ENCODE measurements around the gene NPHP1.

- TF ChIP-seq GATA3 (IDR thresholded peaks at IDR 0.05; ENCODE audit: low read depth, low read length): no peak
- no peak for TF ChIP-seq GATA2 (IDR thresholded peaks at IDR 0.05; ENCODE audit: low read depth, low read length)
Observed at GRCh38 chr2:110167326-110168000, 37.4 kb downstream of the NPHP1 start.
